Mesodermal cell (in vitro differentiated cells): ENCODE measurements around the gene FGF16.
A peak's percentile ranks its signal among the peaks of the same experiment; 100 is the strongest.
"Not testable (repeated sequence)": the region's sequence is repeated elsewhere in the genome, so short reads cannot be mapped to it uniquely, and the experiment has no call there.

Experiments
- H3K27ac ChIP-seq: 2 replicates; pipeline ENCODE4 v1.7.0; 2013; ENCODE audit warnings: mild to moderate bottlenecking, low read depth, low read length, moderate library complexity; ENCODE audit not compliant: severe bottlenecking
- H3K36me3 ChIP-seq: 2 replicates; pipeline ENCODE4 v1.7.1; 2013; ENCODE audit warnings: mild to moderate bottlenecking, low read length, moderate library complexity; ENCODE audit not compliant: control insufficient read depth, insufficient read depth
- H3K4me1 ChIP-seq: one replicate; pipeline ENCODE4 v1.7.1; 2013; ENCODE audit warnings: mild to moderate bottlenecking, low read length; ENCODE audit not compliant: insufficient read depth, control insufficient read depth, poor library complexity, severe bottlenecking
- H3K4me3 ChIP-seq: 2 replicates; pipeline ENCODE4 v1.7.0; 2013; ENCODE audit warnings: low read length, control low read depth, mild to moderate bottlenecking; ENCODE audit not compliant: insufficient read depth, poor library complexity, severe bottlenecking; ENCODE audit errors: extremely low read depth
- H3K9me3 ChIP-seq: 2 replicates; pipeline ENCODE4 v1.7.1; 2013; ENCODE audit warnings: mild to moderate bottlenecking, low read length, moderate library complexity; ENCODE audit not compliant: control insufficient read depth
- WGBS, 2 experiments: methylation state at CpG; one replicate each; pipeline ENCODE4 v1.1.5; 2013; ENCODE audit warnings: missing lambda C conversion rate in 2 of 2; ENCODE audit not compliant: insufficient coverage in 2 of 2; 5-methylcytosine and 5-hydroxymethylcytosine counted together

FGF16 gene

GRCh38 chrX:77446029-77446585, 1.1 kb upstream of the FGF16 start:
- WGBS, 2 experiments = 2 to 15% methylated on average over 8 of the region's 27 CpGs
- Histone ChIP-seq H3K9me3 (no peaks in the 10 kb centered on the region), H3K36me3 (no peaks in the 10 kb centered on the region), H3K4me3 (peak overlapping the region; percentile 16), H3K27ac (no peak overlapping the region), H3K4me1 (peaks cover 7% of the 10 kb centered on the region)

GRCh38 chrX:77447653-77448569, 722 bp downstream of the FGF16 start:
- Histone ChIP-seq H3K36me3 (no peaks in the 10 kb centered on the region), H3K4me3 (peak overlapping the region; percentile 2), H3K4me1 (peaks cover 3% of the 10 kb centered on the region), H3K27ac (no peak overlapping the region), H3K9me3 (no peaks in the 10 kb centered on the region)
- WGBS, 2 experiments = 35 to 37% methylated on average over 30 to 33 of the region's 73 CpGs

GRCh38 chrX:77450415-77450814, 3.2 kb downstream of the FGF16 start:
- WGBS, 2 experiments = 100% methylated on average over 1 of the region's 3 CpGs; no CpG with 5 or more reads in 1 of the 2 experiments
- Histone ChIP-seq H3K4me1 (peaks cover 3% of the 10 kb centered on the region), H3K36me3 (no peaks in the 10 kb centered on the region)

GRCh38 chrX:77450996-77451395, 3.8 kb downstream of the FGF16 start:
- Histone ChIP-seq H3K4me1 (peaks cover 3% of the 10 kb centered on the region), H3K27ac (no peak overlapping the region), H3K36me3 (no peaks in the 10 kb centered on the region), H3K4me3 (no peak overlapping the region), H3K9me3 (no peaks in the 10 kb centered on the region)
- 80 to 86% methylated on average over 1 of the region's 1 CpG for WGBS, 2 experiments

More at GRCh38 chrX:77450415-77450814, 3.2 kb downstream of the FGF16 start:
- no peak overlapping the region for H3K27ac ChIP-seq
- H3K4me3 ChIP-seq = no peak overlapping the region
- H3K9me3 ChIP-seq = no peaks in the 10 kb centered on the region

GRCh38 chrX:77453190-77453589, 6.0 kb downstream of the FGF16 start:
- Histone ChIP-seq H3K27ac (no peak overlapping the region), H3K9me3 (no peaks in the 10 kb centered on the region), H3K4me3 (no peak overlapping the region), H3K36me3 (no peaks in the 10 kb centered on the region), H3K4me1 (no peaks in the 10 kb centered on the region)
- 100% methylated on average over 1 of the region's 2 CpGs; no CpG with 5 or more reads in 1 of the 2 experiments for WGBS, 2 experiments

- Histone ChIP-seq H3K4me1 (no peaks in the 10 kb centered on the region), H3K27ac (no peak overlapping the region), H3K36me3 (no peaks in the 10 kb centered on the region)
These were observed 8.2 kb downstream of the FGF16 start for GRCh38 chrX:77455437-77455836.

GRCh38 chrX:77484045-77484444, 36.9 kb downstream of the FGF16 start:
- Histone ChIP-seq H3K4me1 (no peaks in the 10 kb centered on the region), H3K27ac (no peak overlapping the region), H3K9me3 (no peaks in the 10 kb centered on the region), H3K4me3 (no peak overlapping the region), H3K36me3 (no peaks in the 10 kb centered on the region)
- WGBS, 2 experiments = 80% methylated on average over 2 of the region's 5 CpGs; no CpG with 5 or more reads in 1 of the 2 experiments

More at GRCh38 chrX:77455437-77455836, 8.2 kb downstream of the FGF16 start:
- WGBS, 2 experiments = 100% methylated on average over 1 of the region's 2 CpGs
- Histone ChIP-seq H3K9me3 (no peaks in the 10 kb centered on the region), H3K4me3 (no peak overlapping the region)

- Histone ChIP-seq H3K27ac (peak overlapping the region; percentile 23), H3K36me3 (no peaks in the 10 kb centered on the region), H3K9me3 (no peaks in the 10 kb centered on the region), H3K4me3 (no peak overlapping the region), H3K4me1 (peaks cover 8% of the 10 kb centered on the region)
- WGBS, 2 experiments = 64 to 80% methylated on average over 2 to 7 of the region's 20 CpGs
These were observed 46.7 kb downstream of the FGF16 start for GRCh38 chrX:77493677-77494553.

GRCh38 chrX:77500164-77500563, 53.0 kb downstream of the FGF16 start:
- WGBS, 2 experiments = no CpG with 5 or more reads among the region's 1 CpG
- not testable (repeated sequence) for H3K36me3 ChIP-seq, H3K27ac ChIP-seq, H3K4me3 ChIP-seq, H3K9me3 ChIP-seq, H3K4me1 ChIP-seq

GRCh38 chrX:77502951-77503525, 55.8 kb downstream of the FGF16 start:
- Histone ChIP-seq H3K9me3 (no peaks in the 10 kb centered on the region), H3K27ac (no peak overlapping the region), H3K36me3 (peaks cover 4% of the 10 kb centered on the region), H3K4me3 (no peak overlapping the region), H3K4me1 (peaks cover 3% of the 10 kb centered on the region)
- no CpG with 5 or more reads among the region's 2 CpGs for WGBS, 2 experiments
